ENCODE results near the gene GNL3L. TPM values are rescaled to one million over a fixed set of nuclear protein-coding genes. Genes with fewer than 3 reads are reported as not detected.
A peak's percentile ranks its signal among the peaks of the same experiment; 100 is the strongest.

Gene GNL3L
- total and polyA plus RNA-seq, 9 of the 15 experiments (the other 6 are each of a cell fraction or from before 2014, with no cell fraction given): 11.5 to 81.7 (median 37.6) TPM

GRCh38 chrX:54529552-54530356, at the start of gene GNL3L (continued):
- TF ChIP-seq, protein P1, sequence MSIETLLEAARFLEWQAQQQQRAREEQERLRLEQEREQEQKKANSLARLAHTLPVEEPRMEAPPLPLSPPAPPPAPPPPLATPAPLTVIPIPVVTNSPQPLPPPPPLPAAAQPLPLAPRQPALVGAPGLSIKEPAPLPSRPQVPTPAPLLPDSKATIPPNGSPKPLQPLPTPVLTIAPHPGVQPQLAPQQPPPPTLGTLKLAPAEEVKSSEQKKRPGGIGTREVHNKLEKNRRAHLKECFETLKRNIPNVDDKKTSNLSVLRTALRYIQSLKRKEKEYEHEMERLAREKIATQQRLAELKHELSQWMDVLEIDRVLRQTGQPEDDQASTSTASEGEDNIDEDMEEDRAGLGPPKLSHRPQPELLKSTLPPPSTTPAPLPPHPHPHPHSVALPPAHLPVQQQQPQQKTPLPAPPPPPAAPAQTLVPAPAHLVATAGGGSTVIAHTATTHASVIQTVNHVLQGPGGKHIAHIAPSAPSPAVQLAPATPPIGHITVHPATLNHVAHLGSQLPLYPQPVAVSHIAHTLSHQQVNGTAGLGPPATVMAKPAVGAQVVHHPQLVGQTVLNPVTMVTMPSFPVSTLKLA (conservative IDR thresholded peaks at IDR 0.05): no peak
- TF ChIP-seq ZNF395 (CRISPR knock-in tag; IDR thresholded peaks at IDR 0.05) (peak; percentile 86), RBM39 (optimal IDR thresholded peaks at IDR 0.05; ENCODE audit: low read depth, low read length) (no peak), JUND (IDR thresholded peaks at IDR 0.05; ENCODE audit: borderline replicate concordance, low read depth, low read length) (no peak), JUND (tag; IDR thresholded peaks at IDR 0.05; ENCODE audit: borderline replicate concordance, low read depth, low read length) (peak; percentile 34; the same call in 1 of the 3 replicates), EGR1 (conservative IDR thresholded peaks at IDR 0.05) (peak; percentile 49), SAFB2 (IDR thresholded peaks at IDR 0.05; ENCODE audit: borderline replicate concordance, low read depth, low read length, severe bottlenecking) (no peak), RBM17 (IDR thresholded peaks at IDR 0.05; ENCODE audit: borderline replicate concordance, low read depth, low read length) (no peak), NR1H2 (CRISPR knock-in tag; IDR thresholded peaks at IDR 0.05) (no peak), PTBP1 (IDR thresholded peaks at IDR 0.05; ENCODE audit: low read depth, low read length) (no peak), ZNF146 (CRISPR knock-in tag; IDR thresholded peaks at IDR 0.05; ENCODE audit: unreplicated experiment) (no peak), TFAP4 (CRISPR knock-in tag; IDR thresholded peaks at IDR 0.05; ENCODE audit: borderline replicate concordance) (peak; percentile 26; the same call in 1 of the 2 replicates), CBFB (CRISPR knock-in tag; IDR thresholded peaks at IDR 0.05) (no peak), TGIF2 (CRISPR knock-in tag; IDR thresholded peaks at IDR 0.05) (no peak), ZNF583 (CRISPR knock-in tag; IDR thresholded peaks at IDR 0.05) (0 out of 2 replicates have a peak, but pooled peaks have one; percentile 23)
- TF ChIP-seq, protein P2, sequence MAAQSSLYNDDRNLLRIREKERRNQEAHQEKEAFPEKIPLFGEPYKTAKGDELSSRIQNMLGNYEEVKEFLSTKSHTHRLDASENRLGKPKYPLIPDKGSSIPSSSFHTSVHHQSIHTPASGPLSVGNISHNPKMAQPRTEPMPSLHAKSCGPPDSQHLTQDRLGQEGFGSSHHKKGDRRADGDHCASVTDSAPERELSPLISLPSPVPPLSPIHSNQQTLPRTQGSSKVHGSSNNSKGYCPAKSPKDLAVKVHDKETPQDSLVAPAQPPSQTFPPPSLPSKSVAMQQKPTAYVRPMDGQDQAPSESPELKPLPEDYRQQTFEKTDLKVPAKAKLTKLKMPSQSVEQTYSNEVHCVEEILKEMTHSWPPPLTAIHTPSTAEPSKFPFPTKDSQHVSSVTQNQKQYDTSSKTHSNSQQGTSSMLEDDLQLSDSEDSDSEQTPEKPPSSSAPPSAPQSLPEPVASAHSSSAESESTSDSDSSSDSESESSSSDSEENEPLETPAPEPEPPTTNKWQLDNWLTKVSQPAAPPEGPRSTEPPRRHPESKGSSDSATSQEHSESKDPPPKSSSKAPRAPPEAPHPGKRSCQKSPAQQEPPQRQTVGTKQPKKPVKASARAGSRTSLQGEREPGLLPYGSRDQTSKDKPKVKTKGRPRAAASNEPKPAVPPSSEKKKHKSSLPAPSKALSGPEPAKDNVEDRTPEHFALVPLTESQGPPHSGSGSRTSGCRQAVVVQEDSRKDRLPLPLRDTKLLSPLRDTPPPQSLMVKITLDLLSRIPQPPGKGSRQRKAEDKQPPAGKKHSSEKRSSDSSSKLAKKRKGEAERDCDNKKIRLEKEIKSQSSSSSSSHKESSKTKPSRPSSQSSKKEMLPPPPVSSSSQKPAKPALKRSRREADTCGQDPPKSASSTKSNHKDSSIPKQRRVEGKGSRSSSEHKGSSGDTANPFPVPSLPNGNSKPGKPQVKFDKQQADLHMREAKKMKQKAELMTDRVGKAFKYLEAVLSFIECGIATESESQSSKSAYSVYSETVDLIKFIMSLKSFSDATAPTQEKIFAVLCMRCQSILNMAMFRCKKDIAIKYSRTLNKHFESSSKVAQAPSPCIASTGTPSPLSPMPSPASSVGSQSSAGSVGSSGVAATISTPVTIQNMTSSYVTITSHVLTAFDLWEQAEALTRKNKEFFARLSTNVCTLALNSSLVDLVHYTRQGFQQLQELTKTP (IDR thresholded peaks at IDR 0.05; ENCODE audit: low read depth in 1 of 2, partially characterized antibody in 2 of 2): peak in 1 of 2 experiments; percentile 37
- TF ChIP-seq, protein P3, sequence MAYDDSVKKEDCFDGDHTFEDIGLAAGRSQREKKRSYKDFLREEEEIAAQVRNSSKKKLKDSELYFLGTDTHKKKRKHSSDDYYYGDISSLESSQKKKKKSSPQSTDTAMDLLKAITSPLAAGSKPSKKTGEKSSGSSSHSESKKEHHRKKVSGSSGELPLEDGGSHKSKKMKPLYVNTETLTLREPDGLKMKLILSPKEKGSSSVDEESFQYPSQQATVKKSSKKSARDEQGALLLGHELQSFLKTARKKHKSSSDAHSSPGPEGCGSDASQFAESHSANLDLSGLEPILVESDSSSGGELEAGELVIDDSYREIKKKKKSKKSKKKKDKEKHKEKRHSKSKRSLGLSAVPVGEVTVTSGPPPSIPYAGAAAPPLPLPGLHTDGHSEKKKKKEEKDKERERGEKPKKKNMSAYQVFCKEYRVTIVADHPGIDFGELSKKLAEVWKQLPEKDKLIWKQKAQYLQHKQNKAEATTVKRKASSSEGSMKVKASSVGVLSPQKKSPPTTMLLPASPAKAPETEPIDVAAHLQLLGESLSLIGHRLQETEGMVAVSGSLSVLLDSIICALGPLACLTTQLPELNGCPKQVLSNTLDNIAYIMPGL (CRISPR knock-in tag; IDR thresholded peaks at IDR 0.05): no peak
